ENCODE measurements around the gene VMP1.

VMP1 gene

DNA sequence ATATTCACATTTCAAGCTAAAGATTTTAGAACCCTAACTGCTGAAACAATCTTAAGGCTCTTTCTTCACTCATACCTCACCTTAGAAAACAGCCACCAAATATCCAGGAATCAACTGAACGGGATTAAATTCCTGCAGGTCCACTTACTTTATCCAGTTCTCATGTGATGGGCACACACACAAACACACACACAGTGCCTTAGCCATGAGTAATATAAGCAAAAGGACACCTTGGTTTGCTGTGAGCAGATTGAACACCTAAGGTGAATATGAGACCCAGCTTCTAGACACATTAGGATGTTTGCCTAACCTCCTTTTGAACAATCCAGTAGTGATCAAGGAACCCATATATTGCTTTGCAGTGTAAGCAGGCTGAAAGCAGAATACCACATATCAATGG is 103.8 kb downstream of the VMP1 start:
- TF ChIP-seq, protein P1, sequence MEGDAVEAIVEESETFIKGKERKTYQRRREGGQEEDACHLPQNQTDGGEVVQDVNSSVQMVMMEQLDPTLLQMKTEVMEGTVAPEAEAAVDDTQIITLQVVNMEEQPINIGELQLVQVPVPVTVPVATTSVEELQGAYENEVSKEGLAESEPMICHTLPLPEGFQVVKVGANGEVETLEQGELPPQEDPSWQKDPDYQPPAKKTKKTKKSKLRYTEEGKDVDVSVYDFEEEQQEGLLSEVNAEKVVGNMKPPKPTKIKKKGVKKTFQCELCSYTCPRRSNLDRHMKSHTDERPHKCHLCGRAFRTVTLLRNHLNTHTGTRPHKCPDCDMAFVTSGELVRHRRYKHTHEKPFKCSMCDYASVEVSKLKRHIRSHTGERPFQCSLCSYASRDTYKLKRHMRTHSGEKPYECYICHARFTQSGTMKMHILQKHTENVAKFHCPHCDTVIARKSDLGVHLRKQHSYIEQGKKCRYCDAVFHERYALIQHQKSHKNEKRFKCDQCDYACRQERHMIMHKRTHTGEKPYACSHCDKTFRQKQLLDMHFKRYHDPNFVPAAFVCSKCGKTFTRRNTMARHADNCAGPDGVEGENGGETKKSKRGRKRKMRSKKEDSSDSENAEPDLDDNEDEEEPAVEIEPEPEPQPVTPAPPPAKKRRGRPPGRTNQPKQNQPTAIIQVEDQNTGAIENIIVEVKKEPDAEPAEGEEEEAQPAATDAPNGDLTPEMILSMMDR (IDR thresholded peaks at IDR 0.05) = no peak

DNA sequence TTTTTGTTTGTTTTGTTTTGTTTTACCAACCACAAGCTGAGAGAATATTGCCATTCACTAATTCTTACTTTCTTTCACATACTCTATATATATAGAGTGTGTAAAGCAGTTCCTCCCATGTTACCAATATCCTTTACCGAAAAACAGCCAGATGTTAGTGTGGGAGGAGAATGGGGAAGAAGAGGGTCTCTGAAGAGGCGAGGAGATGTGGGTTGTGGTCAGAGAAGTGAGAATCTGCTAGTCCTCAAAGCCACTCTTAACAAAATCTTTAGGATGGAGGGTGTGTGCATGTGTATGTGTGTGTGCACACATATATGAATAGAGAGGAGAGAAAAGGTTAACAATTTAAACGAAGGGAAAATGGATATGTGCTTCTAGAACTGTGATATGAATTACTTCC is 104.7 kb downstream of the VMP1 start:
- TF ChIP-seq, protein P1 (IDR thresholded peaks at IDR 0.05) = no peak

DNA sequence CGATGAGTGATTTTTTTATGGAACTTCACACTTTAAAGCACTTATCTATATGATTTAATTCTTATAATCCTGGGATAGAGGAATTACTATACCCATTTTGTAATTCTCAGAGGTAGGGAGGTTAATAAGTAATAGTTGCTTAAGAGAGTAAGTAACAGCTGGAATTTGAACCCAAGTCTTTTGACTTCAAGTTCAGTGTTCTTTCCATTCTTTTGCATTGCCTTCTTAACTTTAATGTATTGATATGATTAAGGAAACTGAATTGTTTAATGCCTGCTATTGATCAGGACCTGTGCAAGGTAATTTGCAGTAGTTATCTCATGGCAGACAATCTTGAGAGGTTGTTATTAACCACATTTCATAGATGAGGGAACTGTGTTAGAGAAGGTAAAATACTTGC is 106.8 kb downstream of the VMP1 start:
- TF ChIP-seq, protein P1 (IDR thresholded peaks at IDR 0.05) = no peak

DNA sequence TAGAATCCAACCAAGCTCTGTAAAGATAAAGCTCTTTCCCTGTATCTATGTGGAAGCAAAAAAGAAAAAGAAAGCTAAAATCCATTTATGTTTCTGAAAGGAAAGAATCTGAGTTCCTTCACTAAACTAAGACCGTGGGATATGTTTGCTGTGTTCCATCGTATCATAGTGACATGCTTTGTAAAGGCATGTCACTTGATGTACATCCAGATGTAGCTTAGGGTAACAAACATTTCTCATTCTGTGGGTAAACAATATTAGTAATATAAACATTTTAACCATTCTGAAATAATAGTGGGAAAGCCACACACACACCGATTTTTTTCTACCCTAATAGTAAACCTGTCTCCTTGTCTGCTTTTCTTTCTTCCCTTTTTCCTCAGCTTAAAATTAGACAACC is 107.2 kb downstream of the VMP1 start:
- TF ChIP-seq, protein P1 (IDR thresholded peaks at IDR 0.05) = no peak

DNA sequence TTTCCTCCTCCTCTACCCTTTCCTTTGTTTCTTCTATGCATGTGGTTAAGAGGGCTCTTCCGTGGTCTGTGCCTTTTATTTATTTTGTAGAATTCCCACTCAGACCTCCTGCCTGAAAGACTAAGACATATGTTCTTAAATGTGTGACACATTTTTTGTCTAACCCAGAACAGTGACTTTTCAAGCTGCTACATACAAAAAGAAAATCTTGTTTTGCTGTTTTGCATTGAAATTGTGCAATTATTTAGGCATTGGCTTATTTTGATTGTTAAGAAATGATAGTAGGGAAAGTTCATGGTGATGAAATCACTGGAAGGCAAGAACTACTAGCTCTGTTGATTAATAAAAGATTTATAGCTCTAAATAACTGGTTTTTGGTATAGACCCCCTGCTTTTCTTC is 108.5 kb downstream of the VMP1 start:
- TF ChIP-seq, protein P1 (IDR thresholded peaks at IDR 0.05) = no peak

DNA sequence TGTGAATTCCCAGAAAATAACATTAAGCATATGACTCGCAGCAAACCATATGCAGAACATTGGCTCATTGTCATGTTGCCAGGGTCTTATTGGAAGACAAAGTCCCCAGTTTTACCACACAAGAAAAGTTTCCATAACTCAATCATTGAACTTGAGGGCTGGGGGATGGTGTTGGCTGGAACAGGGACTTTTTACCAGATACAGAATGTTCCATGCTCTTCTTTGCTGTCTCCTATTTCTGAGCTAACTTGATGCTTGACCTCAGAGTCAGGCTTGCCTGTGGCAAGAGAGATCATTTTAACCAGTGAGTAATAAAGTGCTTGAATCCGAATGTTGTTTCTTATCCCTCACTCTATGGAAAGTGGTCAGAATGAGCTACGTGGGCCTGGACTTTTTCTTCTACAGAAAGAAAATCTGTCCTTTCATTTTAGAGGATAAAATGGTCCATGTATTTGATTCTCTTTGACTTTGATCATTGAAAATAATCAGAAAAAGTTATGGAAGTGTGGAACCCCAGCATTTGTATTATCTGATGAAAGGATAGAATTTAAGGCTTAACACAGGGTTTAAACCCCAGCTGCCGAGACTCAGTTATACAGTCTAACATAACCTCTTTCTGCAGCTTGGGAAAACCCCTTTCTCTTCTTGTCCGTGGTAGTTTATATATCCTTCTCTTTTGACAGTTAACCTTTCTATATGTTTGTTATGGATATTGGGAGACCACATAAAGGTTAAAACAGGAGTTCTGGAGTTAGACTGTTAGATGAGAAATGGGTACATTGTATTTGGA is 118.3 kb downstream of the VMP1 start:
- TF ChIP-seq, protein P1 (IDR thresholded peaks at IDR 0.05) = no peak

DNA sequence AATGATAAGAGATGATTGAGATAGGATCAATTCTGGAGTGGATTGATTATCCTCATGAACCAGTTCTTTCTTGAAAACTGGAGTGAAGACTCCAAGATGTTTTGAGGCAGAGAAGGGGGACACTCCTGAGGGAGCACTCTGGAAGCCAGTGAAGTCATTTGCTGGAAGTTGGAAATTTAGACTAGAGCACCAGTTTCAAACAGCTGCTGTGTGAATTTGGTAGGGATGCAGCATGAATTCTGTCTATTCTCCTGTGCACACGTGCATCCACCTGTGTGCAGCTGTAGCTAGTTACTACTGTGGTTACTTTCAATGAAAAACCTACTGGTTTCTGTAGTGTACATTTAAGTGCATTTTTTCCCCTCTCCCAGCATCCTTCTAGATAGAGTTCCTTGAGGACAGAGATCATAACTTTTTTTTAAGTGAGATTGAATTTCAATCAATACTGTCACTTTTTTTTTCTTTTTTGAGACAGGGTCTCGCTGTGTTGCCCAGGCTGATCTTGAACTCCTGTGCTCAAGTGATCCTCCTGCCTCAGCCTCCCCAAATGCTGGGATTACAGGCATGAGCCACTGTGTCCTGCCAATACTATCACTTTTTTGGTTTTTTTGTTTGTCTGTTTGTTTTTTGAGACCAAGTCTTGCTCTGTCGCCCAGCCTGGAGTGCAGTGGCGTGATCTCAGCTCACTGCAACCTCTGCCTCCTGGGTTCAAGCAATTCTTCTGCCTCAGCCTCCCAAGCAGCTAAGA is 119.4 kb downstream of the VMP1 start:
- TF ChIP-seq, protein P1 (IDR thresholded peaks at IDR 0.05) = no peak

Measured in LNCAP (cell line).